ENCODE results near the gene PTPRN2.

GRCh38 chr7:158539711-158540146, 47.9 kb downstream of the PTPRN2 start:
- TF ChIP-seq CTCF (IDR thresholded peaks at IDR 0.05; ENCODE audit: control extremely low read depth in 1 of 3, insufficient read depth in 1 of 3, low read depth in 1 of 3, low read length in 3 of 3) = no peak
- no peak for TF ChIP-seq SUZ12 (IDR thresholded peaks at IDR 0.05; ENCODE audit: low read length)
- TF ChIP-seq POLR2A (IDR thresholded peaks at IDR 0.05; ENCODE audit: control extremely low read depth in 1 of 2, low read depth in 2 of 2, low read length in 2 of 2) = no peak
- TF ChIP-seq EZH2 (IDR thresholded peaks at IDR 0.05; ENCODE audit: low read depth, low read length, severe bottlenecking) = no peak
- no peak for TF ChIP-seq RAD21 (IDR thresholded peaks at IDR 0.05 in 1 of 2, conservative IDR thresholded peaks at IDR 0.05 in 1 of 2; ENCODE audit: low read depth in 2 of 2, low read length in 2 of 2)
- TF ChIP-seq JUN (IDR thresholded peaks at IDR 0.05; ENCODE audit: low read depth, low read length) = no peak
- no peak for TF ChIP-seq JUND (IDR thresholded peaks at IDR 0.05; ENCODE audit: low read length)
- TF ChIP-seq TAF1 (IDR thresholded peaks at IDR 0.05; ENCODE audit: low read depth, low read length) = no peak
- TF ChIP-seq, protein P1, sequence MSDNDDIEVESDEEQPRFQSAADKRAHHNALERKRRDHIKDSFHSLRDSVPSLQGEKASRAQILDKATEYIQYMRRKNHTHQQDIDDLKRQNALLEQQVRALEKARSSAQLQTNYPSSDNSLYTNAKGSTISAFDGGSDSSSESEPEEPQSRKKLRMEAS (IDR thresholded peaks at IDR 0.05) = no peak
- TF ChIP-seq POLR2AphosphoS5 (IDR thresholded peaks at IDR 0.05; ENCODE audit: low read depth, low read length) = no peak

Data from H1 (cell line).